Thoracic aorta (tissue), 2 donors: ENCODE results near the gene SLA2. TPM values are rescaled to one million over a fixed set of nuclear protein-coding genes. Genes with fewer than 3 reads are reported as not detected.

Experiments
- ATAC-seq: fragments of 150-250 bp; one replicate; pipeline ENCODE4 v1.8.0; 2017; ENCODE audit warnings: low read depth; ENCODE audit not compliant: insufficient number of reproducible peaks, low FRiP score
- DNase-seq: peaks from one replicate; pipeline ENCODE4 v3.0.0-alpha.2; 2020; ENCODE audit warnings: low spot score
- H3K27ac ChIP-seq, 2 donors: fragments of 200-600 bp; sonication (generic); 1 replicate in 1 of 2; 2 replicates in 1 of 2; pipeline ENCODE4 v1.5.1; 2016; ENCODE audit warnings: mild to moderate bottlenecking in 2 of 2, moderate library complexity in 2 of 2
- H3K27me3 ChIP-seq: fragments of 200-600 bp; sonication (generic); replicated peaks from 2 replicates; pipeline ENCODE4 v1.6.0; 2016; ENCODE audit warnings: mild to moderate bottlenecking; ENCODE audit not compliant: insufficient read depth
- H3K36me3 ChIP-seq: fragments of 200-600 bp; sonication (generic); one replicate; pipeline ENCODE4 v1.5.1; 2016
- H3K4me1 ChIP-seq, 2 donors: fragments of 200-600 bp; sonication (generic); 1 replicate in 1 of 2; 2 replicates in 1 of 2; pipeline versions ENCODE4 v1.5.1 to v1.6.0; 2016; ENCODE audit warnings: low read depth in 2 of 2, mild to moderate bottlenecking in 1 of 2; ENCODE audit not compliant: control insufficient read depth in 1 of 2
- H3K4me3 ChIP-seq: fragments of 200-600 bp; sonication (generic); 2 replicates; pipeline ENCODE4 v1.5.1; 2016; ENCODE audit warnings: mild to moderate bottlenecking
- H3K9me3 ChIP-seq: fragments of 200-600 bp; sonication (generic); 2 replicates; pipeline ENCODE4 v1.5.1; 2016
- CTCF ChIP-seq: fragments of 200-600 bp; sonication (generic); IDR thresholded peaks from one replicate; pipeline ENCODE4 v1.5.1; 2019; ENCODE audit warnings: antibody characterized with exemption
- total RNA-seq, 2 donors: library from RNA; depleted of rRNA; stranded (reverse); fragments of >200 nt; gene quantifications; one replicate each; pipeline versions ENCODE4 v1.1.0 to v1.2.3, GENCODE V29; 2016

Gene SLA2
- total RNA-seq, 2 donors from 2014 or later = 1.1 TPM

- Histone ChIP-seq H3K36me3 (peaks cover 16% of the 10 kb centered on the region), H3K9me3 (no peaks in the 10 kb centered on the region), H3K4me1 (peaks cover 4 to 13% of the 10 kb centered on the region in 2 donors), H3K27me3 (no peaks in the 10 kb centered on the region), H3K4me3 (no peak overlapping the region), H3K27ac (no peak overlapping the region)
- ATAC-seq (no peak), DNase-seq (no peak)
- TF ChIP-seq CTCF = no peak
Observed at GRCh38 chr20:36579996-36580545, 65.9 kb downstream of the SLA2 start.

- DNase-seq (no peak), ATAC-seq (no peak)
- Histone ChIP-seq H3K4me3 (no peak overlapping the region), H3K4me1 (peaks cover 4 to 15% of the 10 kb centered on the region in 2 donors), H3K36me3 (peaks cover 16% of the 10 kb centered on the region), H3K27me3 (no peaks in the 10 kb centered on the region), H3K9me3 (no peaks in the 10 kb centered on the region), H3K27ac (no peak overlapping the region)
- no peak for TF ChIP-seq CTCF
Observed at GRCh38 chr20:36578356-36579041, 67.5 kb downstream of the SLA2 start.

GRCh38 chr20:36576081-36576445, 69.9 kb downstream of the SLA2 start:
- H3K36me3 ChIP-seq = peaks cover 9% of the 10 kb centered on the region
- no peak overlapping the region for H3K4me3 ChIP-seq
- DNase-seq (no peak), ATAC-seq (no peak)
- TF ChIP-seq CTCF = no peak
- H3K9me3 ChIP-seq = no peaks in the 10 kb centered on the region
- peaks cover 4 to 22% of the 10 kb centered on the region in 2 donors for H3K4me1 ChIP-seq
- H3K27me3 ChIP-seq = no peaks in the 10 kb centered on the region
- H3K27ac ChIP-seq = peak overlapping the region; percentile 24 to 37

- Histone ChIP-seq H3K4me3 (peak overlapping the region; percentile 94), H3K27ac (peak overlapping the region; percentile 24 to 37), H3K27me3 (no peaks in the 10 kb centered on the region), H3K9me3 (no peaks in the 10 kb centered on the region), H3K4me1 (peaks cover 4 to 22% of the 10 kb centered on the region in 2 donors), H3K36me3 (peaks cover 7% of the 10 kb centered on the region)
- ATAC-seq (no peak), DNase-seq (no peak)
- no peak for TF ChIP-seq CTCF
Observed at GRCh38 chr20:36574366-36575135, 71.4 kb downstream of the SLA2 start.

GRCh38 chr20:36573798-36574365, 72.1 kb downstream of the SLA2 start:
- no peak for ATAC-seq
- no peak for DNase-seq
- no peak for TF ChIP-seq CTCF
- Histone ChIP-seq H3K9me3 (no peaks in the 10 kb centered on the region), H3K27me3 (no peaks in the 10 kb centered on the region), H3K27ac (peak overlapping the region; percentile 75 to 93), H3K4me1 (peaks cover 4 to 22% of the 10 kb centered on the region in 2 donors), H3K4me3 (peak overlapping the region; percentile 94), H3K36me3 (peaks cover under 1% of the 10 kb centered on the region)
